GM19463 (cell line): ENCODE data around the gene KYNU.

Experiments used
- ATAC-seq: cut with Tn5 transposase; IDR thresholded peaks from one replicate; pipeline ENCODE4 v1.9.1; 2021; ENCODE audit warnings: mild to moderate bottlenecking, moderate library complexity; ENCODE audit not compliant: unreplicated experiment

The KYNU gene

GRCh38 chr2:142952793-142953494, 75.5 kb downstream of the KYNU start:
- ATAC-seq, result no peak

- no peak for ATAC-seq
Measured at GRCh38 chr2:142954493-142954892, 77.0 kb downstream of the KYNU start.

- ATAC-seq, result no peak
Measured at GRCh38 chr2:142957144-142957543, 79.7 kb downstream of the KYNU start.

GRCh38 chr2:142961202-142961601, 83.7 kb downstream of the KYNU start:
- ATAC-seq, result no peak

GRCh38 chr2:142965443-142965842, 88.0 kb downstream of the KYNU start:
- ATAC-seq, result no peak

GRCh38 chr2:142966284-142966683, 88.8 kb downstream of the KYNU start:
- ATAC-seq, result no peak

GRCh38 chr2:142967060-142967459, 89.6 kb downstream of the KYNU start:
- no peak for ATAC-seq

- no peak for ATAC-seq
Measured at GRCh38 chr2:142973160-142973821, 95.8 kb downstream of the KYNU start.

- ATAC-seq, result peak; percentile 24
Measured at GRCh38 chr2:142973822-142974207, 96.4 kb downstream of the KYNU start.

GRCh38 chr2:142974288-142975024, 97.0 kb downstream of the KYNU start:
- ATAC-seq, result peak; percentile 68

GRCh38 chr2:142975239-142975638, 97.8 kb downstream of the KYNU start:
- no peak for ATAC-seq

- ATAC-seq, result no peak
Measured at GRCh38 chr2:142980246-142981068, 103.0 kb downstream of the KYNU start.

GRCh38 chr2:142981069-142981378, 103.6 kb downstream of the KYNU start:
- ATAC-seq, result no peak

- no peak for ATAC-seq
Measured at GRCh38 chr2:142981756-142982155, 104.3 kb downstream of the KYNU start.

GRCh38 chr2:142983174-142983573, 105.7 kb downstream of the KYNU start:
- peak; percentile 84 for ATAC-seq

GRCh38 chr2:142984657-142985056, 107.2 kb downstream of the KYNU start:
- no peak for ATAC-seq

- no peak for ATAC-seq
Measured at GRCh38 chr2:142987044-142987443, 109.6 kb downstream of the KYNU start.

- ATAC-seq, result peak; percentile 60
Measured at GRCh38 chr2:142989273-142990204, 112.1 kb downstream of the KYNU start.

GRCh38 chr2:142991295-142991694, 113.8 kb downstream of the KYNU start:
- no peak for ATAC-seq

- ATAC-seq, result no peak
Measured at GRCh38 chr2:142992840-142993239, 115.4 kb downstream of the KYNU start.
